Hematopoietic multipotent progenitor cell treated with erythropoietin and hydrocortisone succinate and interleukin-3 and kit ligand, for 17 days (in vitro differentiated cells): ENCODE results near the gene PBX4.
"Not testable (repeated sequence)": the region's sequence is repeated elsewhere in the genome, so short reads cannot be mapped to it uniquely, and the experiment has no call there.

ENCODE experiments used
- DNase-seq: peaks from one replicate; pipeline ENCODE4 v3.0.0-alpha.2; 2015; ENCODE audit warnings: low spot score

Gene PBX4, protein sequence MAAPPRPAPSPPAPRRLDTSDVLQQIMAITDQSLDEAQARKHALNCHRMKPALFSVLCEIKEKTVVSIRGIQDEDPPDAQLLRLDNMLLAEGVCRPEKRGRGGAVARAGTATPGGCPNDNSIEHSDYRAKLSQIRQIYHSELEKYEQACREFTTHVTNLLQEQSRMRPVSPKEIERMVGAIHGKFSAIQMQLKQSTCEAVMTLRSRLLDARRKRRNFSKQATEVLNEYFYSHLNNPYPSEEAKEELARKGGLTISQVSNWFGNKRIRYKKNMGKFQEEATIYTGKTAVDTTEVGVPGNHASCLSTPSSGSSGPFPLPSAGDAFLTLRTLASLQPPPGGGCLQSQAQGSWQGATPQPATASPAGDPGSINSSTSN

GRCh38 chr19:19618219-19619051, at the start of gene PBX4:
PBX4 (minus strand) TSS chr19:19618687; CDS start chr19:19618629, 58 bp downstream.
- peak; percentile 54 for DNase-seq

GRCh38 chr19:19665420-19665948, 47.0 kb upstream of the PBX4 start:
- DNase-seq = not testable (repeated sequence)

DNA sequence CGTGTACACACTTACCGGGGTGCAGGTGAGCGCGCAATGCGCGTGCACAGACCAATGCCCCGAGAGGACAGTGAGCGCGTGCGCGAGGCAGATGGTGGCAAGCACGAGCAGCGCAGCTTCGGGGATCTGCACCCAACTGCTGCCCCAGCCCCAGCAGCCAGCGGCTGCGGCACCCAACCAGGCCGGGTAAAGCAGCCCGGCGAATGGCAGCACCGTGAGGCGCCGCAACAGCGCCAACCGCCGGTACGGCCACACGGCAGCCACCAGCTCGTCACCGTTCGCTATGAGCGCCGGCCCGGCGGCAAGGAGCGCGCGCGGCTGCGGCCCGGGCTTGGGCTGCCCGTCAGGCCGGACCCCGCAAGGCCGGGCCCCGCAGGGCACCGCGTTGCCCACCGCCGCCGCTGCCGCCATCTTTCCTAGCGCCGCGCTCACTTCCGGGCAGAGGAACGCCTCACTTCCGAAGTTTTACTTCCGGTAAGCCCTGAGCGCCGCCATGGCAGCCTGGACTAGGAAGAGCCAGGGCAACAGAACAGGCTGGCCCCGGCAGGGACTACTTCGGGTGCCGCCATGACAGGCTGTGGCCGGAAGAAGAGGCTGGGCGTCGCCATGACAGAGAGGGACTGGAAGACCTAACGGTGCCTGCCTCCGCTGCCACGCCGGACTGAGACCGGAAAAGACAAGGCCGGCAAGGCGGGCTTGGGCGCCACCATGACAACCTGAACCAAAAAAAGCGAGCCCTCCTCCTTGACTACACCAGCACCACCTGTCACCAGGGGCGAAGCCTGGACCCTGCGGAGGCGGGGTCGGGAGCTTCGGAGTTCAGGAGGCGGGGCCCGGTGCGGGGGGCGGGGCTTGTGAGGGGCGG, 45.0 kb upstream of the PBX4 start, which contains the start of gene ATP13A1:
TSS of gene ATP13A1 (minus strand) at position 421 of the 865 bp plus-strand sequence. CDS start at position 411, 10 bp downstream.
- DNase-seq = peak; percentile 92

GRCh38 chr19:19662871-19663255, 44.4 kb upstream of the PBX4 start:
- DNase-seq = no peak

- DNase-seq = no peak
These were observed 43.9 kb upstream of the PBX4 start for GRCh38 chr19:19662344-19662743.

DNA sequence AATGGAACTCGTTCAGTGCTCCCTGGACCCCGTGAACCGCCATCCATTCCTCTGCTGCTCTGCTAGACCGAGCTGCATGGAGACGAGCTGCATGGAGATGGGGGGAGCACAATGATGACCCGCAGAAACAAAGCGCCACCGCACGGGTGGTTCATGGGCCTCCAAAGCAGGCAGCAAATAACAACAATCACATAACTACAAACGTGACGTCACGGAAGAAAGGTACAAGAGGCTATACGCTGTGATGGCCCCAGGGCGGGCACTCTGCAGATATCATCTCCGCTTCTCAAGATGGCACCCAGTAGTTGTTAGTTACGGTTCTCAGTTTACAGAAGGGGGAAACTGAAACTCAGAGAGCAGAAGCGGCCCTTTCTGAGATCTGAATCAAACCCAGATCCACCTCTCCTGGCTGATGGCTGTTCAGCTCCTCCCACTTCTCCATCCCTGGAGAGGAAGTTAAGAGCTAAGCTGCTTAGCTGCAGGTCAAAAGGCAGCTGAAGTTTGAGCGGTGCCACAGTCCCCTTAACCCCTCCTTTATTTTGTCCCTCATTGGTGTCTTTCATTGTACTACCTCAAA, 43.3 kb upstream of the PBX4 start:
- DNase-seq = no peak

DNA sequence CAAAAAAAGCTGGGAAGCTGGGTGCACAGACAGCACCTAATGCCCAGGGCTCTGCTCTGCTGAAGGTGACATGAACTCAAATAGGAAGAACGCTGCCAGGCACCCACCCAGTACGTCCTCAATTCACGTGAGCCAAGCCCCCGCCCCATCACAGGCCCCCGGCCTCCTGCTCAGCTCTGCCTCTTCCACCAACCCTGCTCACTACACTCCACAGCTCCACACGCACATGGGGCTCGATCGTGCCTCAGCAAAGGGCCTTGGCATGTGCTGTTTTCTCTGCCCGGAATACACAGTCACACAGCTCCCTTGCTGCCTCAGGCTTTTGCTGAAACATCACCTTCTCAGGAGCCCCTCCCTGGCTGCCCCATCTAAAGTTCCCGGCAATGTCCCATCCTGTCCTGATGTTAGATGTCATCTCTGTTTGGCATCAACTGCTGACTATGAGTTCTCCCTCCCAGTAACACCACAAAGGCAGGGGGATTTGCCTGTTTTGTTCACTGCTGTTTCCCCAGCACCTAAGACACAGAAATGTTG, 42.7 kb upstream of the PBX4 start:
- DNase-seq = no peak

DNA sequence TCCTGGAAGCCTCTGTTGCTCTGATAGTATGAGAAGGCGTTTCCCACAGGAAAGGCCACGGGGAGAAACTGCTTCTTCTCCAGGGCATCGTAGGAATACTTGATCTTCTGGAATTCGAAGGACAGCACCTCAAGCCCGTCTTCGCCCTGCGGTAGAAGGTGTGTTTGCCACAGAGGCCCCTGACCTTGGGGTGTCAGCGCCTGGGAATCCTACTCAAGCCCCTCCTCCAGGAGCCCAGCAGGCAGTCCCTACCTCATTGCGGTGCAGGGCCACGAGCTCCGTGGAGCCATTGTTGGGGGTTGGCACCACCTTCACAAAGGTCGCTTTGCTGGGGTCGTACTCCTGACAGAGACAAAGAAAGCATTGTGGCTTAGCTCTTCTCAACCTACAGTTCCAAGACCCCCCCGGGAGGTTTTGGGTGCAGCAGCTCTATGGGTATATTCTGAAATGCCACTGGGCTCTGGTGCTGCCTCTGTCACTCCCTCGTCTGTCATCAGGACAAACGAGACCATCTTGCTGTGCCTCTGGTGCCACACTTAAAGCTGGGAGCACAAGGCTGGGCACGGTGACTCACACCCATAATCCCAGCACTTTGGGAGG, 41.3 kb upstream of the PBX4 start:
- no peak for DNase-seq

- DNase-seq = no peak
These were observed 38.9 kb upstream of the PBX4 start for GRCh38 chr19:19657397-19657783.

DNA sequence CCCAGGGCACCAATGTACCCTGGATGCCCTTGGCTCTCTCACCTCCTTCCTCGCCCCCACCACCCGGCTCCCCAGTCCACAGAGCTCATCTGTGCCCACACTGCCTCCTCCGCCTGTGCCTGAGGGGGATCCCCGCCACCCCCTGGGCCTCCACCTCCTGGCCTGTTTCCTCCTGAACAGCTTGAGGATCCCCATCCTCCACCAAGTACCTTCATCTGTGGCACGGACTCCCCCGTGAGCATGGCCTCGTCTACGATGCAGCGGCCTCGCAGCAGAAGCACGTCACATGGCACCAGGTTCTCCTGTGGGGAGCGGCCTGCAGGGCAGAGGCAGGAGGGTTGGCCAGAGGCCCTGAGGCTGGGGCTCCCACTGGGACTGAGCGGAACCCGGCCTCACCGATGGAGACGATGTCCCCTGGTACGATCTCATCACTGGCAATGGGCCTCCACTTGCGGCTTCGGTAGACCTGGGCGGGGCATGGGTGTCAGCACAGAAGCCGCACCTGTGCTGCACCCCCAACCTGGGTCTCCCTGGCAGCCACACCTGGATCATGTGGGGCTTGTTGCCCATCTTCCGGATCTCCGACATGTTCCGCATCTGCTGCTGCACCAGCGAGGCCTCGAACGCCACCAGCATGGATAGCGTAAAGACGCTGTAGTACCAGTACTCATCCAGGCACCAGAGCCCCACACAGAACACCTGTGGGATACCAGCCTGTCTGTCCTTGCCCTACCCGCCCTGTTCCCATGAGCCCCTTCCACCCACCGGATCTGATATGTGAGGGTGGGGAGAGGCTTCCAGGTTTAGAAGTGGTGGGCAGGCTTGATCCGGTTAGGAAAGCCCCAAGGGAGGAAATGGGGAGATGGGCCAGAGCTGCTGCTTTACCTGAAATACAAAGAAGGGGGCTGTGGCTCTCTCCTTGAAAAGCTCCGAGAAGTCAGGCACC, 38.2 kb upstream of the PBX4 start:
- DNase-seq = no peak

DNA sequence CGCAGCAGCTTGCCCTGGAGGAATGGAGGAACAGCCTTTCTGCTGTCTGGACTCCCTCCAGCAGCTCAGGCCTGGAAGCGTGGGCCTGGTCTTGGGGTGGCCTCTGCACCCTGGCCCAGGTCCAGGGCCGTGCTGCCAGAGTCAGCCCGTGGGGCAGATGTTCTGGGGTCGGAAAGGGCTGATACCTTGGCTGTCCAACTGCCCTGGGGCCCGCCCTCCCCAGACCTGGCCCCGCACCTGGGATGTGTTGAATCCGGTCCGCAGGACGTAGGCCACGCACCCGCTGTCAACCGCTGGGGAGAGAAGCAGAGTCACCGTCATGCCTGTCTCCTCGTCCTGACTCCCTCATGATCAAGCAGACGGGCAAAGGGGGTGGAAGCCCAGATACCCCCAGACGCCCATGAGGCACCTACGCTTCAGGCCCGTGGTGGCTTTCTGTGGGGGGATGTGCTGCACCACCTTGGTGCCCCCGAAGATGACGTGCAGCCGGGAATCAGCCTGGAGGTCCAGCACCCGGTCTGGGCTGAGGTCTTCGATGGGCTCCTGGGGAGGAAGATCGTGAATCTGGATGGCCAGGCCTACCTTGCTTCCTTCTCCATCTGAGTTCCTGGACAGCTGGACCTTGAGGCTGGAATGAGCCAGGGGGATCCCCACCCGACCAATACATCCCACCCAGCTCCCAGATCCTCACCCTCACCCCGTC, 37.3 kb upstream of the PBX4 start:
- no peak for DNase-seq

DNA sequence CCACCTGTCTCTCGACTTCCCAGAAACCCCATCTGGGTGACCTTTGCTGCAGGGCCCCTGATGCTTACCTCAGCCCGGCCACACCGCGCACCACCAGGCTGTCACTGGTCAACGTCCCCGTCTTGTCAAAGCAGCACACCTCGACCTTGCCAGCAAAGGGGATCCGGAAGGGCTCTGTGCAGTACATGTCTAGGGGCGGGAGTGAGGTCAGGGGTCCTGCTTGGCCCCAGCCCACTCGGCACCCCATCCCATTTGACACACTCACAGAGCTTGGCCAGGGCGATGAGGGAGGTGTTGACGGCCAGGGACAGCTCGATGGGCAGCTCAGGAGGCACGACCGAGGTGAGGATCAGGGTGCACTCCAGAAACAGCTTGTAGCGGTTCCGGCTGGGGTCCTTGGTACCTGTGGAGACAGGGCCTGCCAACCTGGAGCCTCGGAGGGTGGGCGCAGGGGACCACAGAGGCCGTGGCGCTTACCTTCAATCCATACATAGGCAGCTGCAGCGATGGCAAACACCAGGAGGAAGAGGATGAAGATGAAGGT, 36.6 kb upstream of the PBX4 start:
- DNase-seq = no peak

DNA sequence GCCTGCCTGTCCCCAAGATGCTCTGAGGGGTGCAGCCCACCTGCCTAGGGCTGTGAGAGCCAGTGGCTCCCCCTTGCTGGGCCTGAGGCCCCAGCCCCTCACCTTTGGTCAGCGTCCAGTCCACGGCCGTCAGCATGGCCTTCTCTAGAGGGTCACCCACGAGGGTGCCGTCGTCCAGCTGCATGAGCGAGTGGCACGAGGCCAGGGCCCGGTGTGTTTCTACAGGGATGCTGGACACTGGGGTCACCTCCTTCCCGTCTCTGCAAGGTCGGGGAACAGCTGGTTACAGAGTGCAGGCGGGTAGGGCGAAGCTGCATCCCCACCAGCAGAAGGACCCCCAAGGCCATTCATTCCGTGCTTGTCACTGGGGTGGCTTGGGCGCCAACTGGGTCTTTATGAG, 36.0 kb upstream of the PBX4 start:
- DNase-seq = no peak

- no peak for DNase-seq
These were observed 35.2 kb upstream of the PBX4 start for GRCh38 chr19:19653597-19654147.

DNA sequence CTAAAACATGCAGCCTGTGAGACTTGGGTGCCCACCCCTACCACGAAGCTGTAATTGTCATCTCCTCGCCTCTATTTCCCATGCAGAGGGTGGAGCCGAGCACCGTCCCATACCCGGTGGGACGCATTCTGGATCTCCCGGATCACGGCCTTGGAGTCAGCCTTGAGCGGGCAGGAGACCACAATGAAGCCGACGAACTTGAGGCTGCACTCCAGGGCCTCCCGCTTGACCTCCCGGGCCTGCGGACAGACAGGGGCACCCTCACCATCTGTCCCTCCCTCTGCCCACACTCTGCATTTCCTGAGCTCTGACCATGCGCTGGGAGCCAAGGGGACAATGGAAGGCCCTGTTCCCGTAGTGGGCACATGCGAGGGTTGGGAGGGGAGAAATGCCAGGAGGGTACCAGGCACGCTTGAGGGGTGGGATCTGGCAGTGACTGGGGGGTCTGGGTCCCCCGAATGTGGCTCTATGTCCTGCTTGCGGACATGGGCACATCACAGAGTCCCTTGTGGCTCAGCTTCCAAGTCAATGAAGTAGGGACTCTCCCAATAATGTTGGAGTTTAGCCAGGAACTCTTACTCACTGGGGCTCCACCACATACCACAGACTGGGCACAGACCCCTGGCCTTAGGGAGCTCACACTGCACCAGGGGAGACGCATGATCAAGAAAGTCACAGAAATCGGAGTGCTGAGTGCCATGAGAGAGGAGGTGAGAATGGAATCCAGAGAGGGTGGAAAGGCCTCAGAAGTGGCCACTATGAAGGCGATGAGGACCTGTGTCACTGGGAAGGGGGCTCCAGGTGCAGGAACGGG, 34.2 kb upstream of the PBX4 start:
- no peak for DNase-seq

DNA sequence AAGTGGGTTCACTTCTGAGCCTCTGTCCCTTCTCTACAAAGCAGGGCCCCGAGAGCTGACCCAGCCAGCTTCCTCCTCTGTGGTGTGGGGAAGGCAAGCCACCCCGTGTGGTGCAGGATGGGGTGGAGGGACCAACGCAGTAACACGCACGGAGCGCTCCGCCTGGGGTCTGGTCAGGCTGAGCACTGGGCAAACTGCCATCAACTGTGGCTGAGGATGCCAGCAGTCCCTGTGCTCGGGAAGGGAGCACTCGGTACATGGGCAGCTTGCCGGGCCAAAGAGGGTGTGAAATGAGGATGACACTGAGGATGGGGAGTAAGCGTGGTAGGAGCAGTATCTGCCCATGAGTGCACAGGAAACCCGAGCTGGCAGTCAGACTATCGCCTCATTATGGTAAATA, 32.6 kb upstream of the PBX4 start:
- no peak for DNase-seq

DNA sequence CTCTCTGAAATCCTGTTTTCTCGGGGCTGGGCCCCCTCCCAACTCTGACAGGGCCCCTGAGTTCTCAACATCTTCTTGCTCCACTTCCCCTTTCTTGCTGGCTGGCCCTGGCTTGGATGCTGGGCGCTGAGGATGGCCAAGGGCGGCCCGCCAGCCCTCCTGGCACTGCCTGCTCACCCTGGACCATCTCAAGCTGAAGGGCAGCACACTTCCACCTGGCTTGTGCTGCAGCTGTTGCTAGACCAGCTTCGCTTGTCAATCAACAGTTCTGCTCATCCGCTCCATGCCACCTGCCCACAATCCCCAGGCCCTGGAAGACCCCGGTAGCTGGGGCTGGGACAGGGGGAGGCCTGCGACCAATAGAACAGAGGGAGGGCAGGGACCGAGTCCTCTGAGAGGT, 31.8 kb upstream of the PBX4 start:
- DNase-seq = no peak

GRCh38 chr19:19649580-19649995, 31.1 kb upstream of the PBX4 start:
- DNase-seq = no peak
